ENCODE measurements around the gene ZNF614.
"Not testable (repeated sequence)": the region's sequence is repeated elsewhere in the genome, so short reads cannot be mapped to it uniquely, and the experiment has no call there.

Gene ZNF614

GRCh38 chr19:52028780-52029123 is 573 bp upstream of the ZNF614 start:
- H3K27me3 ChIP-seq (ENCODE audit: control insufficient read depth, insufficient read depth, low read length), result no peaks in the 10 kb centered on the region
- H3K9me3 ChIP-seq (ENCODE audit: control insufficient read depth, insufficient read depth, low read depth, low read length), result peaks cover 30% of the 10 kb centered on the region
- H3K4me1 ChIP-seq (ENCODE audit: control insufficient read depth, insufficient read depth, low read length), result no peaks in the 10 kb centered on the region
- peak overlapping the region; percentile 92 for H3K9ac ChIP-seq (ENCODE audit: low read length)
- peaks cover 37% of the 10 kb centered on the region for H3K36me3 ChIP-seq (ENCODE audit: control insufficient read depth, insufficient read depth, low read length)
- H3K27ac ChIP-seq (ENCODE audit: low read depth, low read length), result peak overlapping the region; percentile 68
- peak overlapping the region; percentile 93 for H3K4me3 ChIP-seq (ENCODE audit: low read depth, low read length)

GRCh38 chr19:52026255-52026990 is 1.8 kb downstream of the ZNF614 start:
- 0 out of 2 replicates have a peak overlapping the region, but pooled peaks have one; percentile 93 for H3K4me3 ChIP-seq (ENCODE audit: low read depth, low read length)
- H3K4me1 ChIP-seq (ENCODE audit: control insufficient read depth, insufficient read depth, low read length); H3K27me3 ChIP-seq (ENCODE audit: control insufficient read depth, insufficient read depth, low read length); H3K9ac ChIP-seq (ENCODE audit: low read length); H3K27ac ChIP-seq (ENCODE audit: low read depth, low read length): not testable (repeated sequence)
- peaks cover 46% of the 10 kb centered on the region for H3K36me3 ChIP-seq (ENCODE audit: control insufficient read depth, insufficient read depth, low read length)
- H3K9me3 ChIP-seq (ENCODE audit: control insufficient read depth, insufficient read depth, low read depth, low read length), result peaks cover 25% of the 10 kb centered on the region

GRCh38 chr19:52024478-52024877 is 3.7 kb downstream of the ZNF614 start:
- not testable (repeated sequence) for H3K27ac ChIP-seq (ENCODE audit: low read depth, low read length); H3K27me3 ChIP-seq (ENCODE audit: control insufficient read depth, insufficient read depth, low read length); H3K4me3 ChIP-seq (ENCODE audit: low read depth, low read length); H3K4me1 ChIP-seq (ENCODE audit: control insufficient read depth, insufficient read depth, low read length); H3K9ac ChIP-seq (ENCODE audit: low read length)
- Histone ChIP-seq H3K36me3 (ENCODE audit: control insufficient read depth, insufficient read depth, low read length) (peaks cover 65% of the 10 kb centered on the region), H3K9me3 (ENCODE audit: control insufficient read depth, insufficient read depth, low read depth, low read length) (peaks cover 23% of the 10 kb centered on the region)

GRCh38 chr19:52022193-52022592 is 6.0 kb downstream of the ZNF614 start:
- H3K36me3 ChIP-seq (ENCODE audit: control insufficient read depth, insufficient read depth, low read length), result peaks cover 88% of the 10 kb centered on the region
- no peak overlapping the region for H3K27ac ChIP-seq (ENCODE audit: low read depth, low read length)
- no peak overlapping the region for H3K9ac ChIP-seq (ENCODE audit: low read length)
- no peaks in the 10 kb centered on the region for H3K4me1 ChIP-seq (ENCODE audit: control insufficient read depth, insufficient read depth, low read length)
- no peak overlapping the region for H3K4me3 ChIP-seq (ENCODE audit: low read depth, low read length)
- H3K9me3 ChIP-seq (ENCODE audit: control insufficient read depth, insufficient read depth, low read depth, low read length), result peaks cover 25% of the 10 kb centered on the region
- H3K27me3 ChIP-seq (ENCODE audit: control insufficient read depth, insufficient read depth, low read length), result no peaks in the 10 kb centered on the region

GRCh38 chr19:52020506-52020905 is 7.7 kb downstream of the ZNF614 start:
- no peak overlapping the region for H3K4me3 ChIP-seq (ENCODE audit: low read depth, low read length)
- no peak overlapping the region for H3K27ac ChIP-seq (ENCODE audit: low read depth, low read length)
- H3K36me3 ChIP-seq (ENCODE audit: control insufficient read depth, insufficient read depth, low read length), result peaks cover 97% of the 10 kb centered on the region
- no peaks in the 10 kb centered on the region for H3K27me3 ChIP-seq (ENCODE audit: control insufficient read depth, insufficient read depth, low read length)
- peaks cover 35% of the 10 kb centered on the region for H3K9me3 ChIP-seq (ENCODE audit: control insufficient read depth, insufficient read depth, low read depth, low read length)
- H3K4me1 ChIP-seq (ENCODE audit: control insufficient read depth, insufficient read depth, low read length), result no peaks in the 10 kb centered on the region
- H3K9ac ChIP-seq (ENCODE audit: low read length), result no peak overlapping the region

GRCh38 chr19:52010674-52011073 is 17.5 kb downstream of the ZNF614 start:
- no peak overlapping the region for H3K4me3 ChIP-seq (ENCODE audit: low read depth, low read length)
- H3K36me3 ChIP-seq (ENCODE audit: control insufficient read depth, insufficient read depth, low read length), result peaks cover 29% of the 10 kb centered on the region
- H3K27me3 ChIP-seq (ENCODE audit: control insufficient read depth, insufficient read depth, low read length), result no peaks in the 10 kb centered on the region
- no peak overlapping the region for H3K27ac ChIP-seq (ENCODE audit: low read depth, low read length)
- H3K9ac ChIP-seq (ENCODE audit: low read length), result no peak overlapping the region
- H3K4me1 ChIP-seq (ENCODE audit: control insufficient read depth, insufficient read depth, low read length), result 0 out of 2 replicates have a peak, but pooled peaks cover 2% of the 10 kb centered on the region
- H3K9me3 ChIP-seq (ENCODE audit: control insufficient read depth, insufficient read depth, low read depth, low read length), result peaks cover 5% of the 10 kb centered on the region; the same call in 1 of the 2 replicates

- Histone ChIP-seq H3K4me1 (ENCODE audit: control insufficient read depth, insufficient read depth, low read length) (0 out of 2 replicates have a peak, but pooled peaks cover 2% of the 10 kb centered on the region), H3K27ac (ENCODE audit: low read depth, low read length) (peak within 1 kb of the TSS; percentile 95), H3K4me3 (ENCODE audit: low read depth, low read length) (peak within 1 kb of the TSS; percentile 97), H3K9me3 (ENCODE audit: control insufficient read depth, insufficient read depth, low read depth, low read length) (peaks cover 10% of the 10 kb centered on the region; the same call in 1 of the 2 replicates), H3K27me3 (ENCODE audit: control insufficient read depth, insufficient read depth, low read length) (no peaks in the 10 kb centered on the region), H3K9ac (ENCODE audit: low read length) (peak within 1 kb of the TSS; percentile 84), H3K36me3 (ENCODE audit: control insufficient read depth, insufficient read depth, low read length) (peaks cover 22% of the 10 kb centered on the region)
Observed at GRCh38 chr19:52007806-52008557, 20.2 kb downstream of the ZNF614 start, which contains the start of gene ZNF615. Gene ZNF615 (minus strand): TSS chr19:52008211. CDS start chr19:52003711, 4,500 bp downstream.

- peak overlapping the region; percentile 97 for H3K4me3 ChIP-seq (ENCODE audit: low read depth, low read length)
- no peak overlapping the region for H3K27ac ChIP-seq (ENCODE audit: low read depth, low read length)
- peaks cover 17% of the 10 kb centered on the region for H3K36me3 ChIP-seq (ENCODE audit: control insufficient read depth, insufficient read depth, low read length)
- peaks cover 10% of the 10 kb centered on the region; the same call in 1 of the 2 replicates for H3K9me3 ChIP-seq (ENCODE audit: control insufficient read depth, insufficient read depth, low read depth, low read length)
- H3K27me3 ChIP-seq (ENCODE audit: control insufficient read depth, insufficient read depth, low read length), result no peaks in the 10 kb centered on the region
- peak overlapping the region; percentile 84 for H3K9ac ChIP-seq (ENCODE audit: low read length)
- H3K4me1 ChIP-seq (ENCODE audit: control insufficient read depth, insufficient read depth, low read length), result 0 out of 2 replicates have a peak, but pooled peaks cover 2% of the 10 kb centered on the region
Observed at GRCh38 chr19:52007451-52007805, 20.8 kb downstream of the ZNF614 start.

- H3K27ac ChIP-seq (ENCODE audit: low read depth, low read length), result no peak overlapping the region
- H3K27me3 ChIP-seq (ENCODE audit: control insufficient read depth, insufficient read depth, low read length), result no peaks in the 10 kb centered on the region
- H3K4me1 ChIP-seq (ENCODE audit: control insufficient read depth, insufficient read depth, low read length), result no peaks in the 10 kb centered on the region
- no peak overlapping the region for H3K9ac ChIP-seq (ENCODE audit: low read length)
- H3K36me3 ChIP-seq (ENCODE audit: control insufficient read depth, insufficient read depth, low read length), result peaks cover 70% of the 10 kb centered on the region
- H3K9me3 ChIP-seq (ENCODE audit: control insufficient read depth, insufficient read depth, low read depth, low read length), result peaks cover 88% of the 10 kb centered on the region
- H3K4me3 ChIP-seq (ENCODE audit: low read depth, low read length), result no peak overlapping the region
Observed at GRCh38 chr19:51994048-51994644, 34.0 kb downstream of the ZNF614 start.

- peaks cover 63% of the 10 kb centered on the region for H3K36me3 ChIP-seq (ENCODE audit: control insufficient read depth, insufficient read depth, low read length)
- H3K4me3 ChIP-seq (ENCODE audit: low read depth, low read length), result no peak overlapping the region
- no peaks in the 10 kb centered on the region for H3K4me1 ChIP-seq (ENCODE audit: control insufficient read depth, insufficient read depth, low read length)
- H3K27me3 ChIP-seq (ENCODE audit: control insufficient read depth, insufficient read depth, low read length), result no peaks in the 10 kb centered on the region
- H3K9me3 ChIP-seq (ENCODE audit: control insufficient read depth, insufficient read depth, low read depth, low read length), result peaks cover 93% of the 10 kb centered on the region
- no peak overlapping the region for H3K9ac ChIP-seq (ENCODE audit: low read length)
- no peak overlapping the region for H3K27ac ChIP-seq (ENCODE audit: low read depth, low read length)
Observed at GRCh38 chr19:51993422-51993821, 34.8 kb downstream of the ZNF614 start.
